ENCODE measurements around the gene SLC16A6.
A peak's percentile ranks its signal among the peaks of the same experiment; 100 is the strongest.
"Not testable (repeated sequence)": the region's sequence is repeated elsewhere in the genome, so short reads cannot be mapped to it uniquely, and the experiment has no call there.

SLC16A6 gene

DNA sequence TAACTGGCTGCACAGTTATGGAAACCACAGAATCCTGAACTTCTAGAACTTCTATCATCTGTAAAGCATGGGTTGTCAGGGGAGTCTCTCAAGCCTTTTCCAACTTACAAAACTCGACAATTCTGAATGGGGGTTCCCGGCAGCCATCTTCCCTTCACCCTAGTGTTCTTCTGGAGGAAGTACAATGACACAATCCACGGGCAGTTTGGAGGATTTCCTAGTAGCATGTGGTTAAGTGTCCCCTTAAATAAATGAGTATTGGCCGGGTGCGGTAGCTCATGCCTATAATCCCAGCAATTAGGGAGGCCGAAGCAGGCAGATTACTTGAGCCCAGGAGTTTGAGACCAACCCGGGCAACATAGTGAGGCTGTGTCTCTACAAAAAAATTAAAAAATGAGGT is 2.1 kb downstream of the SLC16A6 start:
- DNase-seq, result no peak

DNA sequence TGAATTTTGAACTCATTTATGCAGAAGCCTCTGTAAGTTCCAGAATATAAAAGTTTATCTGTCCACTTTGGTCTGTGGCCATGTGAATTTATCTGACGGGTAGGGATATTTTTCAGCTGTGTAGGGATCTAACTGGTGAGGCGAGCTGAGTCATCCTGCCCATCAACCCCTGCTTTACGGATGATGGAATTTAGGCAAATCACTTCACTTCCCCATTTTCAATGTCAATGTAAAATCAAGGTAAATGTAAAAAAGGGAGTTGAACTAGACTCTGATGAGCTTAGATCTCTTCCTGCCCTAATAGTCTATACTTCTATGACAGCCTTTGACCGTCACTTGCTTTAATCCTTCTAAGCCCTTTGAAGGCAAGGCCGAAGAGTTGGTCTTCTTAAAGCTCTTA is 2.6 kb downstream of the SLC16A6 start:
- DNase-seq, result no peak

DNA sequence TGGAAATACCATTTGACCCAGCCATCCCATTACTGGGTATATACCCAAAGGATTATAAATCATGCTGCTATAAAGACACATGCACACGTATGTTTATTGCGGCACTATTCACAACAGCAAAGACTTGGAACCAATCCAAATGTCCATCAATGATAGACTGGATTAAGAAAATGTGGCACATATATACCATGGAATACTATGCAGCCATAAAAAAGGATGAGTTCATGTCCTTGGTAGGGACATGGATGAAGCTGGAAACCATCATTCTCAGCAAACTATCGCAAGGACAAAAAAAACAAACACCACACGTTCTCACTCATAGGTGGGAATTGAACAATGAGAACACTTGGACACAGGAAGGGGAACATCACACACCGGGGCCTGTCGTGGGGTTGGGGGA is 9.0 kb downstream of the SLC16A6 start:
- not testable (repeated sequence) for DNase-seq

DNA sequence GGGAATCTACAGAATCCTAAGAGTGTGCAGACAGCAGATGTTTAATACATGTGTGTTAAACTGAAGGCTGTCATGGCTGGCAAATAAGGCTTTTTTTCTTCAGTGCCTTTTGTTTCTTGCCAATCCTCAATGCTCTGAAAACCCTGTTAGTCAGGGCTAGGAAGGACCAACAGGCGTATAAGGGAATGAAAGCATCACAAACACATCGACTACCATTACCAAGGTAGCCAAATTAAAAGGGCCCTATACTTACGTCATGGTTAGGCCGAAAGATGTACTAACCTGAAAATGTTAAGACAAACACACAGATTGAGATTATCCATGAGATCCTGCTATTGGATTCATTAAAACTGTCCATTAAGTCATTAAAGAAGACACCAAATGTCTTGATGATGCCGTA is 13.1 kb downstream of the SLC16A6 start:
- no peak for DNase-seq

DNA sequence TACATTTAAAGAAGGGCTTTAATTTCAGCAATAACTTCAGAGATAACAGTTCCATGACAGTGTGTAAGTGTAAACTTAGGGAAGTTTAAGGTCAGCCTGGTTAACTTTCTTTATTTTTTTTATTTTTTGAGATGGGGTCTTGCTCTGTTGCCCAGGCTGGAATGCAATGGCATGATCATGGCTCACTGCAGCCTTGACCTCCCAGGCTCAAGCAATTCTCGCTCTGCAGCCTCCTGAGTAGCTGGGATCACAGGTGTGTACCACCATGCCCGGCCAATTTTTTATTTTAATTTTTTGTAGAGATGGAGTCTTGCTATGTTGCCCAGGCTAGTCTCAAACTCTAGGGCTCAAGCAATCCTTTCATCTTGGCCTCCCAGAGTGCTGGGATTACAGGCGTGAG is 14.6 kb downstream of the SLC16A6 start:
- DNase-seq, result not testable (repeated sequence)

DNA sequence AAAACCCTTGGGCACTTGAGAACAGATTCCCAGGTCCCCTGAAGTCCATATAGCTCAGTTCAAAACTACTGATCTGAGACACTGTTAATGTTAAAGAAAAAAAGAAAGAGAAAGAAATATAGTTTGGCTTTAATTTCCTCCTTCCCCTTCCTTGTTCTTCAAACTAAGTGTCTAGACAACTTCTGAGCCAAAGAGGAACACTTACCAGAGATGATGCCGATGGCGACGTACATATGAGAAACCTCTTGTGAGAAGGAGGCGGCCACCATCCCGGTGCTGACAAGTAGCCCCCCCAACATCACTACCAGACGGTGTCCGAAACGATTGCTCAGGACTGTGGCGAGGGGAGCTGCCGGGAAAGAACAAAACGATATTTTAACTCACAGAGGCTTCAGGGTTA is 17.2 kb downstream of the SLC16A6 start:
- no peak for DNase-seq

DNA sequence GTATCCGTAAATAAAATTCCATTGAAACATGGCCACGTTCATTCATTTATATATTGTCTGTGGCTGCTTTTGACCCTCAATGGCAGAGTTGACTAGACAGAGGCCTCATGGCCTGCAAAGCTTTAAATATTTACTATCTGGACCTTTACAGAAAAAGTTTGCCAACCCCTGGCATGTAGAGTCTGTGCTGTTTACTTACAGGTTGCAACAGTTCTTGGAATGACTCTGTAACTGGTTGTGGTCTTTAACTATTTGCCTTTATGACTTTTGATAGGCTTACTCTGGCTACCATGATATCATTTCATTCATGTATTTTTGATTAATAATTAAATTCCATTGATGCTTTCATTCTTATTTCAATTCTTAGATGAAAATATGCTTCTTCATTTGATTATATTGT is 25.1 kb downstream of the SLC16A6 start:
- not testable (repeated sequence) for DNase-seq

DNA sequence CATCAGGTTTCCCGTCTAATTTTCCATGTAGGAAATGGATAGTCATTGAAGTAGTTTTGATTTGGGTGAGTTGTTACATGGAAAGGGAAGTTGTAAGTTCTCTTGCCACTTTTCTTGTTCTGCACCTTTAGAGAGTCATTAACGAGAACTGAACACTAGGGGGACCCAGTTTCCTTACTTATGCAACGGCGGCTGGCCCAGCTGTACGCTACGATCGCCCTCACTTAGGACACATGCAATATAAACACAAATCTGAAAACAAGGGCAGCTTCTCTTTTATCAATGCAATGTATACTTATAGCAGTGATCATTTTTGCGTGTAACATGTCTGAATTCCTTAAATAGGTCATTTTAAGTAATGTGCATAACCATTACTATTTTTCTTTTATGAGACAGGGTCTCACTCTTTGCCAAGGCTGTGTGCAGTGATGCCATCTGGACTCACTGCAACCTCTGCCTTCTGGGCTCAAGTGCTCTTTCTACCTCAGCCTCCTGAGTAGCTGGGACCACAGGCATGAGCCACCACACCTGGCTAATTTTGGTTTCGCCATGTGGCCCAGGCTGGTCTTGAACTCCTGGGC is 27.7 kb downstream of the SLC16A6 start:
- DNase-seq, result peak; percentile 41

DNA sequence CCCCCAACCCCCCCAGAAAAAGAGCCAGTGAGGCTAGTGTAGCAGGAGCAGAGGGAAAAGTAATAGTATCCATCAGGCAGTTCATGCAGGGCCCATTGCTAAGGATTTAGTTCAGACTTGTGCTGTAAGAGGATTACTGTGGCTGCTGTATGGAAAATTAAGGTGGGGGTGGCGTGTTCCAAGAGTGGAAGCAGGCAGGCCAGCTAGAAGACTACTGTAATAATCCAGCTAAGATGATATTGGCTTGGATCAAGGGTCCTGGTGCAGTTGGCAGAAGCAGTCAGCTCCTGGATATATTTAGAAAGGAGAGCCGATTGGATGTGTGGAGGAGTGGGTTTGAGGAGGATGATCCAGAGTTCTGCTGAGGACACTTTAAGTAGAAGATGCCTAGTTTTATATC is 28.5 kb downstream of the SLC16A6 start:
- not testable (repeated sequence) for DNase-seq

DNA sequence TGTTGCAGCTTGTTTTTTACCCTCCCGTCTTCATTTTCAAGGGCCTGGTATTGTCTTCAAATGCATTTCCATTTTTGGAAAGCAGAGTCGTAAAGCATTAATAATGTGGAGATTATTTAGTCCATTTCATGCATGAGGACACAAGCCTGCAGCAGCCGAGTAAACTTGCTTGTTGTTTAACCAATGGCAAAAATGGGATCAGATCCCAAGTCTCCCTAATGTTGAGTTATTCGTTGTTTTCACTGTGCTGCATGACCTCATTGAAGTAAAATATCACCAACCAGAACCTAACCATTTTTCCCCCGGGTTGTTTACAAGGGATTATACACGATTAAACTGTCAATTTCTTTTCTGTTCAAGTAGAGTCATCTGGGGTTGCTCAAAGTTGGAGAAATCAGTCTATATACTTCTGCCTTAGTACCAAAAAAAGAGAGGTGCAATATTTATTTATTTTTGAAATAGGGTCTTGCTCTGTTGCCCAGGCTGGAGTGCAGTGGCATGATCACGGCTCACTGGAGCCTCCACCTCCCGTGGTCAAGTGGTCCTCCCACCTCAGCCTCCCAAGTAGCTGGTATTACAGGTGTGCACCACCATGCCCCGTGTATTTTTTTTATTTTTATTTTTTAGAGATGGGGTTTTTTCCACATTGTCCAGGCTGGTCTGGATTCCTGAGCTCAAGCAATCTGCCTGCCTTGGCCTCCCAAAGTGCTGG is 30.7 kb downstream of the SLC16A6 start:
- DNase-seq, result peak; percentile 15

DNA sequence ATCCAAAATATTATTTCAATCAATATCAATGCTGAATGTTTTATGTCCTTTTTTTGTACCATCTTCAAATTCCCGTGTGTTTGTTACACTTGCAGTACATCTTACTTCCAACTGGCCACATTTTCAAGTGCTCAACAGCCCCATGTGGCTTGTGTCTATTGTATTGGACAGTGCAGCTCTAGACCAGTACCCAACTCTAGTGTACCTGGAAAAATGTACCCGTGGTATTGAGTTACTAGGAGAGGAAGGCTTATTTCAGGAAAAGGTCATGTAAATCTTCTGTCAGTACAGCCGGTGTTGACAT is 31.3 kb downstream of the SLC16A6 start:
- DNase-seq, result not testable (repeated sequence)

DNA sequence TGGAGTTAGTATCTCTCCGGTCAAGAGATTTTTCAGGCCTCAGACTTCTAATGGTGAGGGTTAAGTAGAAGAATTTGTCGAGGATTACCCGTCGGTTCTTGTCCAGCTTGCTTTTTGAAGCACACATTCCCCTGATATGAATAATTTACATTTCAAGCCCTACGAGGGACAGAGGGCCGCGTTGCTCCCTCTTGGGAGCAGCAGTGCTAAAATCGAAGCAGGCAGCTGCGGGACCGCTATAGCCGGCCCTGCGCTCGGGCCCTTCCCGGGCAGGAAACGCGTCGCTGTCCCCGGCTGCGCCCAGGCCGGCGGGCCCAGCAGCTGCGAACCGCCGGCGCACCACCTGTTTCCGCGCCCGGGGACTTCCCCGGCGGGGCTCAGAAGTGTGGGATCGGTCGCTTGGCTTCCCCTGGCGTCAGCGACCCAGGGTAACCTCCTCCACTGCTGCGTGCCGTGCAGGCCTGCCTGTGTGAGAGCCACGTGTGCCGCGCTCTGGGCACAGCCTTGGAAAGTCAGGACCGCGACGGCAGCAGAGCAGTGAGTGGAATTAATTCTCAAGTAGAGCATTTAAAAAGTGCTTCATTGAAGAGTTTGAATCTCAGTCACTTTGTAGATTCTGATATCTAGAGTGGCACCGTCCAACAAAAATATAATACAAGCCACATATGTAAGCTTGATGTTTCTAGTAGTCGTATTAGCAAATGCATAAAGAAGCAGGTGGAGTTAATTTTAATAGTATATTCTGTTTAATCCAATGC is 31.9 kb downstream of the SLC16A6 start:
- not testable (repeated sequence) for DNase-seq

DNA sequence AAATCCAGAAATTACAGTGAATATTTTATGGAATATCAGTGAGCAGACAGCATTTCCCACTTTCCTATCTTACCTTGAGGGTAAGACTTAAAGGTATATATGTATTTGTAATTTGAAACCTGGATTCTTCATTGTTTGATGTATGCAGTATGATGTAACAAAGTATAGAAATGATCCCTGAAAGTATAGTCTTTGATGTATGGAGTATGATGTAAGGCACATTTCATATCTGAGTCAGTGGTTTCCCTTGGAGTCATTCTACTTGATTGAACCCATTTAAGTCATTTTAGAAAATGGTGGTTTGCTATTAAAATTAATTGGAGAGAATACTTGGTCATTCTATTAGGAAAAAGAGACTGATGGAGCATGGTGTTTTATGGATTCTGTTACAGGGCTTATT is 33.0 kb downstream of the SLC16A6 start:
- DNase-seq, result no peak

DNA sequence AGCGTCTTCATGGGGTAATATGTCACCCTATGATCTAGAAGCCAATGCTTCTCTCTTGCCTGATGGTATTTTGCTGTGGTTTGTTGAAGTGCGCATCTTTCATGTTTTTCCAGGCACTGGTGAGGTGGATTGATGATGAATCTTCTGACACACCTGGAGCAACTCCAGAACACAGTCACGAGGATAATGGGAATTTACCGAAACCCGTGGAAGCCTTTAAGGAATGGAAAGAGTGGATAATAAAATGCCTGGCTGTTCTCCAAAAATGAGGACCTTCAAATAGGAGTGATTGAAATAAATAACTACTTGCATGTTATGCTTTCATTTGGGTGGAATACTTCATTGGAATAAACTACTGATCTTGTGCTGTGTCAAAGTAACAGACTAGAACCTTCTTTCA is 34.2 kb downstream of the SLC16A6 start:
- DNase-seq, result not testable (repeated sequence)

DNA sequence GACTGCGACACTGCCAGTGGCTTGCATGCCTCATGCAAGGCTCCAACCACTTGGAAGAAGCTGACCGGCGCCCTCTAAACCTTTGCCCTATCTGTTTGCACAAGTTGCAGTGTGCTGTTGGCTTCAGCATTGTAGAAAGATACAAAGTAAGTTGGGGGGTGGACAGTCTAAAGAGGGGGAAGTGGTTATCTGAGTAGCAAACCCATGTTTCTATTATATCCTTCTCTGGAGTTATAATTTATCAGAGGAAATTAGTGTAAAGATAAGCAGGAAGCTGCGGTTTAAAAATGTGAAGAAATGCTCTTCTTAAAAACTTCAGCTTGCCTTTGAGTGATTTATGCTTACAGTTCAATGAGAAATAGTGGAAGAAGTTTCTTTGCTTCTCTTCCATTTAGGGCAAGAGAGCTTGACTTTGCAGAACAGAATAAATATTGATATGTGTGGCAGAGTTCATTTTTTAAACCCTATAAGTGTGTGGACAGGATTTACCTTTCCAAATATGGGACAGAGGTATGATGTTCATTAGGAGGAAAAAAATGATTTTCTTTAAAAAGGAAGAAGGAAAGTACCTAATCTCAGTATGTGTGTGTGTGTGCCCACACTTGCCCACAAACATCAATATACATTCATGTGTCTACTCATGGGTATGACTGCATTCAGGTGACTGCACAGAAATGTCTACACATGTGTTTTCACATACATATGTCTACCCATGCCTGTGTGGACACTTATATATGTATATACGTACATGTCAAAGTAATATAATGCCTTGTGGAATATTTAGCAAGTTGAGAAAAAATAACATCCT is 35.0 kb downstream of the SLC16A6 start:
- DNase-seq, result no peak

DNA sequence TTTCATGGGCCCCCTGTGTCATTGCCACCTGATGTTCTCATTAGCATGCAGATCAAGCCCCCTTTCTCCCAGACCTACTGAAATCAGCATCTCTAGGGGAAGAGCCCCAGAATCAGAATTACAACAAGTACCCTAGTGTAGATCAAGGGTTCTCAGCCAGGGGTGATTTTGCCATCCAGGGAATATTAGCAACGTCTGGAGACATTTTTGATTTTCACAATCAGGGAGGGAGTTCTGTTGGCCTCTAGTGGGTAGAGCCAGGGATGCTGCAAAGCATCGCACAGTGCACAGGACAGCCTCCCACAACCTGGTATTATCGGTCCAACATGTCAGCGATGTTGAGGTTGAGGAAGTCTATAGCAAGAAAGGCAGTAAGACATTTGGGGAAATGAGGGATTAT is 35.8 kb downstream of the SLC16A6 start:
- DNase-seq, result no peak

DNA sequence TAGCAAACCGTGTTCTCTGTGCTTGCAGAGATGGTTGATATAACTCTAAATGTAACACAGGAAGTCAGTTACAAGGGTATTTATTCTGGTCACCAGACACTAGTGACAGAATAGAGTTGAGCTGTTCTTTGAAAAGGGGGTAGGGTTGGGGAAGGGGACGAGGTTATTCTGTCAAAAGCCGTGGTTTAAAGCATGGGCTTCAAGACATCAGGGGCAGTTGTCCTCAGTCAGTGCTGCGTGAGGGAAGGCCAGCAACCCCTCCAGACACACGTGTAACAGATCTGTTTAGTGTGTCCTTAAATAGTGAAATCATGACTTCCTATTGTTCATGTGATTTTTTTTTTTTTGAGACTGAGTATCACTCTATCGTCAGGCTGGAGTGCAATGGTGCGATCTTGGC is 37.5 kb downstream of the SLC16A6 start:
- DNase-seq, result not testable (repeated sequence)

DNA sequence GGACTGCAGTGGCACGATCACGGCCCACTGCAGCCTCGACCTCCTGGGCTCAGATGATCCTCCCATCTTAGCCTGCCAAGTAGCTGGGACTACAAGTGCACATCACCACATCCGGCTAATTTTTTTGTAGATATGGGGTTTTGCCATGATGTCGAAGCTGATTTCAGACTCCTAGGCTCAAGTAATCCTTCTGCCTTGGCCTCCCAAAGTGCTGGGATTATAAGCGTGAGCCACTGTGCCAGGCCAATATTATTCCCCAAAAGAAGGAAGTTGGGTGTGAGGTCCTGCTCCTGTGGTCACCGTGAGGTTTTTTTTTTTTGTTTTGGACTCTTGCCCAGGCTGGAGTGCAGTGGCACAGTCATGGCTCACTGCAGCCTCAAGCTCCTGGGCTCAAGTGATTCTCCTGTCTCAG is 41.6 kb downstream of the SLC16A6 start:
- no peak for DNase-seq

DNA sequence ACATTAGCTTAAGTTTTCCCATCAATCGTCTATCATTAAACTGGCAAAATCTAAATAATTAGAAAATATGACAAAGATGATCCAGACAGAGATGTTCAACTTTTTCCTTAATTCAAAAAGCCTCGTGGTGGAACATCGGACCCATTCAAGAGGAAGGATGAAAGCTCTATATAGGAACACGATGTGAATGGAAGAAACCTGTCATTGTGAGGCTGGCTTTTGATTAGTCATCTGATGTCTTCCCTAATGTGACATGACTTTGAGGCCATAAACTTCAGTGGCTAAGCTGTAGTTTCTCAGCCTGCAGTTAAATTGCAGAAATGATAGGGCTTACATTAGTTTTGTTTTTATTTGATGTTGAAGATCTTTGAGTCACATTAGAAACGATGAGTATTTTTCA is 42.0 kb downstream of the SLC16A6 start:
- DNase-seq, result no peak

DNA sequence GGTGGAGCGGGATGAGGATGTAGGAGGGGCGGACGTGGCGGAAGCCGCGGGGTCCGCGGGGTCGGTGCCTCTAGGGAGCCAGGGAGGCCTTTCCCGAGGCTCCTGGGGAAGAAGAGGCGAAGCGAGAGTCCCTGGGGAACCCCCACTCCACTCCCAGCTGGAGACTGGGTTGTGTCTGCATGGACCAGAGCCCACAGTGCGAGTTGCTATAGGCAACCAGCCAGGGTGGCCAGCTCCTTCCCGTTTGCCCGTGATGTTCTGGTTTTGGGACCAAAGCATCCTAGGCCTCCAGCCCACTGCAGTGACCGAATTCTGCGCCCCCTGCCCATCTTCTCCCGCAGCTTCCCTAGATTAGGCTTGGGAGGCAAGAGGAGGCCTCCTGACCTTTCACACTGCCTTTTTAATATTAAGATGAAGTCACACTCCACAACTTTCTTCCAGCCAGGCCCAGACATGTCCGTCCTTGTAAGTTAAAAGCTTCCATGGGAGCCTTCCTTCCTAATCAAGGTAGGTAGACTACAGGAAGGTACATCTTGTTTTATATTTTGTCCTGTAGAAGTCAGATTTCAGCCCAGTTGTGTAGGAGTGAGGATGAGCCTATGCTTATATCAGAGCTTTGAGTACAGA is 42.6 kb downstream of the SLC16A6 start:
- DNase-seq, result peak; percentile 27

DNA sequence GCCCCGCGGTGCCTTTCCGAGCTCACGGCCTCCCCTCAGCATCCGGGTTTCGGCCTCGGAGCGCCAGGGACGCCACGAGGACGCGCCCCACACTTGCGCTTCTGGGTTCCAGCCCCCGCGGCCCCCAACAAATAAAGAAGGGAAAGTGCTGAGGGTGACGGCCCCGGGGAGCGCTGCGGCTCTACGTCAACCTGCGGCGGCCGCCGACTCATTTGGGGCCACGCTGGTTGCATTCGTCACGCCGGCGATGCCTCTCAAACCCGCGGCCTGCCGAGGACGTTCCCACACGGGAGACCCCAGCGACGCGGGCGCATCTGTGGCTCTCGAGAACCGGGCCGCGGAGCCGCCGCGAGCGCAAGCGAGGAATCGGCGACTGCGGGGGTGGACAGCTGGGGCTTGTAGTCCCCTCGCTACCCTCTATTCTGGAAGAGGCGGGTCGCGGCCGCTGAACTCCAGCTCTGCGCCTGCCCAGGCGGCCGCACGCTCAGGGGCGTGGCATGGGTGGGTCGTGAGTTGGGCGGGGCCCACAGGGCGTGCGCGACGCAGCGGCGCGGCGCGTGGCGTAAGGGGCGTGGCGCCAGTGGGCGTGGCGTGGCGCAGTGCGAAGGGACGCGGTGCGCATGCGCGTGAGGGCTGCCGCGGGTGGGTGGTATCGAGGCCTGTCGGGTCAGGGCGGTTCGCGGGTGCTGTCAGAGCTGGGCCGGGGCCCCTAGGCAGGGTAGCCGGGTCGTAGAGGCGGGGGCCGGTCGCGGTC is 43.3 kb downstream of the SLC16A6 start, which contains the start of gene AMZ2:
Gene AMZ2, plus strand, starts transcription at position 599 of the 754 bp plus-strand sequence. CDS start 2,145 bp downstream, outside the sequence.
- DNase-seq, result peak; percentile 84
